Uterus (tissue), 2 donors: ENCODE data around the gene DYNLT2B.

Experiments used
- CTCF ChIP-seq, 4 experiments: fragments of 200-600 bp in 2 of 4; fragments of 450-650 bp in 2 of 4; sonication (generic) in 2 of 4; IDR thresholded peaks; one replicate each; pipeline ENCODE4 v1.5.1; 2016 to 2019; ENCODE audit warnings: antibody characterized with exemption in 4 of 4, mild to moderate bottlenecking in 2 of 4, moderate library complexity in 1 of 4
- POLR2A ChIP-seq, 2 donors: fragments of 450-650 bp; IDR thresholded peaks; one replicate each; pipeline ENCODE4 v1.6.1; 2016; ENCODE audit warnings: antibody characterized with exemption in 2 of 2, mild to moderate bottlenecking in 1 of 2, moderate library complexity in 1 of 2

- no peak for TF ChIP-seq CTCF (IDR thresholded peaks at IDR 0.05)
- TF ChIP-seq POLR2A (IDR thresholded peaks at IDR 0.05): peak; percentile 52 to 61
Observed at GRCh38 chr3:196287440-196288140, 30.4 kb downstream of the DYNLT2B start, which contains the start of gene PCYT1A.
